Fibroblast of lung (primary cell): ENCODE results near the gene HOXC5. TPM values are rescaled to one million over a fixed set of nuclear protein-coding genes. Genes with fewer than 3 reads are reported as not detected.

Experiments
- DNase-seq, 2 donors: peaks; one replicate each; pipeline versions ENCODE4 v3.0.0 to v3.0.0-alpha.2; 2010; ENCODE audit warnings: low read depth in 2 of 2
- H2AFZ ChIP-seq: 2 replicates; pipeline ENCODE4 v1.5.1; 2012; ENCODE audit warnings: low read length, control low read depth, inconsistent platforms
- H3K27ac ChIP-seq: 2 replicates; pipeline ENCODE4 v1.5.1; 2011; ENCODE audit warnings: low read length, control low read depth; ENCODE audit not compliant: insufficient read depth
- H3K27me3 ChIP-seq: 2 replicates; pipeline ENCODE4 v1.5.1; 2011; ENCODE audit warnings: mild to moderate bottlenecking, low read length; ENCODE audit not compliant: control insufficient read depth, insufficient read depth
- H3K36me3 ChIP-seq: 2 replicates; pipeline ENCODE4 v1.5.1; 2011; ENCODE audit warnings: low read length; ENCODE audit not compliant: control insufficient read depth, insufficient read depth
- H3K4me1 ChIP-seq: 2 replicates; pipeline ENCODE4 v1.5.1; 2011; ENCODE audit warnings: low read length; ENCODE audit not compliant: control insufficient read depth, insufficient read depth; ENCODE audit errors: extremely low read depth
- H3K4me2 ChIP-seq: 2 replicates; pipeline ENCODE4 v1.5.1; 2011; ENCODE audit warnings: low read length, control low read depth; ENCODE audit not compliant: insufficient read depth; ENCODE audit errors: extremely low read depth
- H3K4me3 ChIP-seq, 4 experiments: fragments of 200-600 bp in 1 of 4; sonication (generic) in 1 of 4; replicated peaks in 1 of 4; 2 replicates each; pipeline ENCODE4 v1.5.1; 2011 to 2016; ENCODE audit warnings: low read length in 4 of 4, low read depth in 3 of 4, mild to moderate bottlenecking in 3 of 4, control low read depth in 2 of 4, inconsistent platforms in 1 of 4, mixed read lengths in 1 of 4; ENCODE audit not compliant: insufficient read depth in 1 of 4; ENCODE audit errors: control extremely low read depth in 1 of 4
- H3K79me2 ChIP-seq: 2 replicates; pipeline ENCODE4 v1.5.1; 2012; ENCODE audit warnings: mild to moderate bottlenecking, low read length, inconsistent platforms; ENCODE audit not compliant: control insufficient read depth, insufficient read depth
- H3K9ac ChIP-seq: 2 replicates; pipeline ENCODE4 v1.5.1; 2011; ENCODE audit warnings: mild to moderate bottlenecking, low read length, control low read depth; ENCODE audit not compliant: insufficient read depth
- H3K9me3 ChIP-seq: 2 replicates; pipeline ENCODE4 v1.5.1; 2012; ENCODE audit warnings: low read depth, low read length; ENCODE audit not compliant: control insufficient read depth, insufficient read depth
- H4K20me1 ChIP-seq: 2 replicates; pipeline ENCODE4 v1.5.1; 2011; ENCODE audit warnings: low read length; ENCODE audit not compliant: control insufficient read depth, insufficient read depth; ENCODE audit errors: extremely low read depth
- CTCF ChIP-seq, 2 donors: IDR thresholded peaks in 1 of 2; conservative IDR thresholded peaks in 1 of 2; 1 replicate in 1 of 2; 2 replicates in 1 of 2; pipeline ENCODE4 v1.5.1; 2011 to 2012; ENCODE audit warnings: low read length in 2 of 2, control low read depth in 1 of 2, inconsistent platforms in 1 of 2, low read depth in 1 of 2, mild to moderate bottlenecking in 1 of 2
- EZH2 ChIP-seq: IDR thresholded peaks from 2 replicates; pipeline ENCODE4 v1.5.1; 2012; ENCODE audit warnings: low read length, control low read depth, mild to moderate bottlenecking; ENCODE audit errors: missing control alignments
- polyA plus RNA-seq, 2 donors: library from polyadenylated mRNA; depleted of rRNA in 1 of 2; stranded (reverse) in 1 of 2; unstranded in 1 of 2; fragments of >200 nt; gene quantifications; 2 replicates each; pipeline ENCODE4 v1.2.1, GENCODE V29; 2011 to 2012; ENCODE audit warnings: missing spikeins in 1 of 2
- total RNA-seq: library from RNA; depleted of rRNA; stranded (reverse); fragments of >200 nt; gene quantifications from 2 replicates; pipeline ENCODE4 v1.2.1, GENCODE V29; 2014

HOXC5 gene
- total and polyA plus RNA-seq, 2 donors (not counting 1 experiment from before 2014, with no cell fraction given): under 0.01 to 0.07 TPM

DNA sequence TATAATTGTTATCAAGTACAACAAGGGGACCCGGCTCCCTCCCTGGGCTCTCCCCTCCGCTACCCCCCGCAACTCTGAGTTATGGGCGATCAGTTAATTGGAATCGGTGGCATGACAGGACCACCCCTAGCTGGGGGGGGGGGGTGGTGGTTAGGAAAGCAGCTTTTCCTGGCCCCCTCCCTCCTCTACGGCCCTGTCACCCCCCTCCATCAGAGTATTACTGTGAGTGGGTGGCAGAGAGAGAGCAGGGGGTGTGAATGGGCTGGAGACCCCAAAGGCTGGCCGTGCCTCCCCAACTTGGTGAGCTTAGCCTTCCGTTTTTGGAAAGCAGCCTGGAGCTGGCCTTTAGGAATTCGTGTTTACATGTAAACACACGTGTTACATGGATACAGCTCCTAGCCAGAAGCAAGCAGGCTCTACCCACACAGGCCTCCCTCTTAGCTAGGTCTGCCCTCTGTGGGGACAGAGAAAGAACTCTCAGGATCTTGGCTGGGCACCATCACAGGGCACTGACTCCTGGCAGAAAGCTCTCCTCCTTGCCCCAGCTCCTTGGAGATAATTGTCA lies 19.7 kb downstream of the HOXC5 start:
- peak in 1 of 2 donors; percentile 14 for DNase-seq
- H3K4me2 ChIP-seq: no peak overlapping the region
- no peaks in the 10 kb centered on the region for H3K79me2 ChIP-seq
- no peak overlapping the region for H3K27ac ChIP-seq
- H3K9ac ChIP-seq: no peak overlapping the region
- no peak overlapping the region for H3K4me3 ChIP-seq
- no peaks in the 10 kb centered on the region for H4K20me1 ChIP-seq
- peaks cover 8% of the 10 kb centered on the region for H3K27me3 ChIP-seq
- no peaks in the 10 kb centered on the region for H3K4me1 ChIP-seq
- TF ChIP-seq CTCF (conservative IDR thresholded peaks at IDR 0.05 in 1 of 2, IDR thresholded peaks at IDR 0.05 in 1 of 2; ENCODE audit: low read depth in 1 of 2, low read length in 2 of 2): no peak
- no peak for TF ChIP-seq EZH2
- H3K36me3 ChIP-seq: no peaks in the 10 kb centered on the region
- H2AFZ ChIP-seq: no peak overlapping the region
- no peaks in the 10 kb centered on the region for H3K9me3 ChIP-seq

DNA sequence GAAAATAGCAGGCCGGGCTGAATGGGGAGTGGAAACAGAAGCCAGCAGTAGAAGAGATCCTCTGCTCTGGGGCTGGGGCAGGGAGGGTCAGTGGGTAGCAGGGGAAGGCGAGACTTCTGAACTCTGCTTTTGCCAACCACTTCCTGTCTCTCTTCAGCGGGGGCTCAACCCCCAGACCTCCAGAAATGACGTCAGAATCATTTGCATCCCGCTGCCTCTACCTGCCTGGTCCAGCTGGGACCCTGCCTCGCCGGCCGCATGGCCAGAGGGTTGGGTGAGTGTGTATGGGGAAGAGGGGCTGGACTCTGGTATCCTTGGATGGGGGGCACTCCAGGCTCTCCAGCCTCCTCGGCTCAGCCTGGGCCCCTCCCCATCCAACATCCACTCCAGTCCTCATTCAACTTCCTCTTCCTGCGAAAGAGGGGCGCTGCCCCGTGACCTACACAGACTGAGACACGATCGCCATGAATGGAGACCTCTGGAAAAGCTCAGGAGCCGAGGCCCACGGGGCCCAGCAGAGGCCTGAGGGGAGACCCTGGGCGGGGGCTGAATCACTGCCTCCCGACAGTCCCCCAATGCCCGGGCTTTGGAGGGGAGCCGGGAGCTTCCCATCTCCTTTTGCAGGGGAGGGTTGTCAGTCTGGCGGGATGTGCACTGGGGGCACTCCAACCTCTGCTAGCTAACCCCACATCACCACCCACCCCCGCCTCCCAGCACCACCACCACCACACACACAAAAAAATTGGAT lies 20.3 kb downstream of the HOXC5 start:
- DNase-seq: no peak
- Histone ChIP-seq H3K4me2 (peak overlapping the region; percentile 81), H3K27me3 (peaks cover 3% of the 10 kb centered on the region), H4K20me1 (no peaks in the 10 kb centered on the region), H3K4me1 (no peaks in the 10 kb centered on the region), H2AFZ (peak overlapping the region; percentile 40), H3K9me3 (no peaks in the 10 kb centered on the region), H3K79me2 (no peaks in the 10 kb centered on the region), H3K27ac (no peak overlapping the region), H3K36me3 (no peaks in the 10 kb centered on the region), H3K9ac (no peak overlapping the region), H3K4me3 (peak overlapping the region; percentile 69 to 85 (median 76))
- no peak for TF ChIP-seq EZH2
- TF ChIP-seq CTCF (conservative IDR thresholded peaks at IDR 0.05 in 1 of 2, IDR thresholded peaks at IDR 0.05 in 1 of 2; ENCODE audit: low read depth in 1 of 2, low read length in 2 of 2): no peak

GRCh38 chr12:54053751-54054741 lies 21.2 kb downstream of the HOXC5 start, which contains the start of gene HOXC4:
HOXC4 (plus strand) TSS chr12:54053835; CDS start chr12:54053923, 88 bp downstream.
- Histone ChIP-seq H3K9me3 (no peaks in the 10 kb centered on the region), H3K27ac (no peak within 1 kb of the TSS), H3K9ac (peak within 1 kb of the TSS; percentile 46), H3K36me3 (no peaks in the 10 kb centered on the region), H3K79me2 (no peaks in the 10 kb centered on the region), H3K4me2 (peak within 1 kb of the TSS; percentile 81), H3K4me1 (no peaks in the 10 kb centered on the region), H2AFZ (peak within 1 kb of the TSS; percentile 85), H3K27me3 (no peaks in the 10 kb centered on the region), H3K4me3 (peak within 1 kb of the TSS; percentile 69 to 85 (median 76)), H4K20me1 (no peaks in the 10 kb centered on the region)
- TF ChIP-seq CTCF (conservative IDR thresholded peaks at IDR 0.05 in 1 of 2, IDR thresholded peaks at IDR 0.05 in 1 of 2; ENCODE audit: low read depth in 1 of 2, low read length in 2 of 2): no peak
- peak; percentile 43 for TF ChIP-seq EZH2
- peak; percentile 29 to 42 for DNase-seq
